ENCODE results near the gene SNRPD3.
"Not testable (repeated sequence)": the region's sequence is repeated elsewhere in the genome, so short reads cannot be mapped to it uniquely, and the experiment has no call there.

SNRPD3 gene

GRCh38 chr22:24590596-24591173 lies 34.9 kb downstream of the SNRPD3 start:
- no peak for DNase-seq (ENCODE audit: low read depth in 2 of 2, low spot score in 1 of 2)

GRCh38 chr22:24591286-24591830 lies 35.6 kb downstream of the SNRPD3 start:
- DNase-seq (ENCODE audit: low read depth in 2 of 2, low spot score in 1 of 2), result no peak

GRCh38 chr22:24592058-24592850 lies 36.5 kb downstream of the SNRPD3 start:
- DNase-seq (ENCODE audit: low read depth in 2 of 2, low spot score in 1 of 2), result no peak

DNA sequence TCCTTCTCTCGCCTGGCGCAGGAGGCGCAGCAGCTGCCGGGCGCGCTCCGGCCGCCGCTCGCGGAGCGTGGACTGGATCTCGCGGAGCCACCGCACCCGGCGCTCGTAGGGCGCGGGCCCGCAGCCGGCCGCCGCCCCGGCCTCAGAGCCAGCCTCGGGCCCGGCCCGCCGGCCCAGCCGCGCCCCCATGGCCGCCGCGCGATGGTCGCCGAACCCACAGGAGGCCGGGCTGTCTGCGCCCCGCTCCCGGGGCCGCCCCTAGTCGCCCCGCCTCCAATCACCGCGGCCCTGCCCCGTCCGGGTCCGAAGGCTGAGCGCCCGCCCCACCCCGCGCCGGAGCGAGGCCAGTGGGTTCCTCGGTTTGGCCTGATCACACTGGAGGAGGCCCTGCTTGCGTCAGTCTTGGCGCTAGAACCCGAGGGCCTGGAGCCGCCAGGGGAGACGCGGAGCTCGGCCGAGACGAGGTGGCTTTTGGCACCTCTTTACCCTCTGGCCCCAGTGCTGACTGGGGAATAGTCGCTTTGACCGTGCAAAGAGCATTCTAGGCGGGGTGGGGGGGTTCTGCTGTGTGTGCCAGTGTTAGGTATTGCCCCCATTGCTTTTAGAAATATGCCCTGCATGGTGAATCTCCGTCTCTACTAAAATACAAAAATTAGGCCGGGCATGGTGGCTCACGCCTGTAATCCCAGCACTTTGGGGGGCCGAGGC lies 37.2 kb downstream of the SNRPD3 start, which contains the start of gene LRRC75B:
Gene LRRC75B, minus strand, starts transcription at position 223 of the 708 bp plus-strand sequence. Its CDS starts 34 bp downstream, at position 189.
- DNase-seq (ENCODE audit: low read depth in 2 of 2, low spot score in 1 of 2), result no peak

DNA sequence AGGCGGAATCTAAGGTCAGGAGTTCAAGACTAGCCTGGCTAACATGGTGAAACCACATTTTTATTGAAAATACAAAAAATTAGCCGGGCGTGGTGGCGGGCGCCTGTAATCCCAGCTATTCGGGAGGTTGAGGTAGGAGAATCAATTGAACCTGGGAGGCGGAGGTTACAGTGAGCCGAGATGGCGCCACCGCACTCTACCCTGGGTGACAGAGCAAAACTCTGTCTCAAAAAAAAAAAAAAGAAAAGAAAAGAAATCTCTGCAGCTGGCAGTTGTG lies 37.7 kb downstream of the SNRPD3 start:
- not testable (repeated sequence) for DNase-seq (ENCODE audit: low read depth in 2 of 2, low spot score in 1 of 2)

- no peak for DNase-seq (ENCODE audit: low read depth in 2 of 2, low spot score in 1 of 2)
Observed at GRCh38 chr22:24593836-24594568, 38.2 kb downstream of the SNRPD3 start.

- no peak for DNase-seq (ENCODE audit: low read depth in 2 of 2, low spot score in 1 of 2)
Observed at GRCh38 chr22:24594569-24595120, 38.8 kb downstream of the SNRPD3 start.

GRCh38 chr22:24595228-24595627 lies 39.4 kb downstream of the SNRPD3 start:
- no peak for DNase-seq (ENCODE audit: low read depth in 2 of 2, low spot score in 1 of 2)

GRCh38 chr22:24595863-24596262 lies 40.1 kb downstream of the SNRPD3 start:
- DNase-seq (ENCODE audit: low read depth in 2 of 2, low spot score in 1 of 2), result no peak

DNA sequence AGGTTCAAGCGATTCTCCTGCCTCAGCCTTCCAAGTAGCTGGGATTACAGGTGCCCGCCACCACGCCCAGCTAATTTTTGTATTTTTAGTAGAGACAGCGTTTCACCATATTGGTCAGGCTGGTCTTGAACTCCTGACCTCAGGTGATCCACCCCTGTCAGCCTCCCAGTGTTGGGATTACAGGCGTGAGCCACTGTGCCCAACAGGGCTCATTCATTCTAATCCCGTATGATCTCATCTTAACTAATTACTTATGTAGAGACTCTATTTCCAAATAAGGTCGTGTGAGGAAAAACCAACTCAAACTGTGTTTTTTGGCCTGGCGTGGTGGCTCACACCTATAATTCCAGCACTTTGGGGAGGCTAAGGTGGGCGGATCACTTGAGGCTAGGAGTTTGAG lies 41.3 kb downstream of the SNRPD3 start:
- not testable (repeated sequence) for DNase-seq (ENCODE audit: low read depth in 2 of 2, low spot score in 1 of 2)

- DNase-seq (ENCODE audit: low read depth in 2 of 2, low spot score in 1 of 2), result no peak
Observed at GRCh38 chr22:24599514-24599913, 43.7 kb downstream of the SNRPD3 start.

GRCh38 chr22:24599958-24600715 lies 44.3 kb downstream of the SNRPD3 start:
- DNase-seq (ENCODE audit: low read depth in 2 of 2, low spot score in 1 of 2), result not testable (repeated sequence)

- no peak for DNase-seq (ENCODE audit: low read depth in 2 of 2, low spot score in 1 of 2)
Observed at GRCh38 chr22:24601217-24602104, 45.7 kb downstream of the SNRPD3 start.

DNA sequence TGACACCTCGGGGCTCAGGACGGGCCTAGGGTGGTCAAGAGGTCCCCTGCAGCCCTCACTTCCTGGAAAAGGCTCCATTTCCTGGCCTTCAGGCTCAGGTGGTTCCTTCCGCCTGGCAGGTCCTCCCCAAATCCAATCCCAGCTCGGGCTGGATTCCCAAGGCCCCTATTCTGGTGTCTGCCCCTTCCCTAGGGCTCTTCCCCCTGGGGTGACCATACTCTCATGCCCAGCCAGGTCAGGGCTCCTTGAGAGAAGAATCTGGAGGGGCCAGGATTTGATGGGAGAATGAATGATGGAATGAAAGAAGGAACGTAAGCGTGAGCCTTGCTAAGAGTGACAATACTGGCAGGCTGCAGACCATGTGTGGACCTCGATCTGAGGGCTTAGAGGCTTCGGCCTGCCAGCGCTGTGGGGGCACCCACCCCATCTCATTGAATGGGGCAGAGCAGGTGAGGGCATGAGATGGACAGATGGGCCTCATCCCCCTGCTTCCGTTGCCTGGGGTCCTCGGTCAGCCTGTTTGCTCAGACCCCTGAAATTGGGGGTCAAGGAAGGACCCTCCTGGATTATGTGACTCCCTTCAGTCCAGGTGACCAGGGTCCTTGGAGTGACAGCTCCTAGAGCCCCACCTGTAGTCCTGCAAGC lies 46.4 kb downstream of the SNRPD3 start:
- not testable (repeated sequence) for DNase-seq (ENCODE audit: low read depth in 2 of 2, low spot score in 1 of 2)

GRCh38 chr22:24602847-24603769 lies 47.3 kb downstream of the SNRPD3 start, which contains the start of gene GGT1:
Gene GGT1, plus strand, starts transcription at chr22:24603193. Its CDS starts 7,889 bp downstream, at chr22:24611082.
- DNase-seq (ENCODE audit: low read depth in 2 of 2, low spot score in 1 of 2), result not testable (repeated sequence)

- not testable (repeated sequence) for DNase-seq (ENCODE audit: low read depth in 2 of 2, low spot score in 1 of 2)
Observed at GRCh38 chr22:24603770-24604629, 48.2 kb downstream of the SNRPD3 start.
